Measurements from ENCODE around the gene CNGA2.

GRCh38 chrX:151773434-151773833 is 38.9 kb downstream of the CNGA2 start:
- no peak for TF ChIP-seq CTCF (IDR thresholded peaks at IDR 0.05; ENCODE audit: poor library complexity, severe bottlenecking)
- no peak for TF ChIP-seq POLR2AphosphoS5 (IDR thresholded peaks at IDR 0.05)
- TF ChIP-seq MXI1 (conservative IDR thresholded peaks at IDR 0.05; ENCODE audit: poor library complexity, severe bottlenecking) = no peak
- TF ChIP-seq TAF1 (IDR thresholded peaks at IDR 0.05; ENCODE audit: low read depth) = no peak
